ENCODE data around the gene ASGR1. TPM values are rescaled to one million over a fixed set of nuclear protein-coding genes. Genes with fewer than 3 reads are reported as not detected.
A peak's percentile ranks its signal among the peaks of the same experiment; 100 is the strongest.

Gene ASGR1
- total and polyA plus RNA-seq, 2 of the 4 experiments (the other 2 are of a cell fraction): 1.3 to 3.8 TPM

GRCh38 chr17:7207120-7208001 lies 28.2 kb upstream of the ASGR1 start:
- Histone ChIP-seq H3K23ac (ENCODE audit: low read depth, low read length) (no peak overlapping the region), H3K4me1 (ENCODE audit: control insufficient read depth, insufficient read depth, low read length) (peaks cover 9% of the 10 kb centered on the region), H3K14ac (replicated peaks; ENCODE audit: low read depth, low read length) (no peak overlapping the region), H2BK20ac (ENCODE audit: low read depth, low read length) (no peak overlapping the region), H2BK5ac (ENCODE audit: low read depth, low read length, poor library complexity, severe bottlenecking) (no peak overlapping the region), H4K20me1 (ENCODE audit: insufficient read depth, low read length) (peaks cover 61% of the 10 kb centered on the region), H4K5ac (ENCODE audit: low read depth, low read length) (no peak overlapping the region), H2AK5ac (ENCODE audit: low read depth, low read length) (peak overlapping the region; percentile 70; the same call in 1 of the 2 replicates), H4K91ac (ENCODE audit: insufficient read depth, low read depth, low read length) (no peak overlapping the region), H3K9ac (ENCODE audit: low read depth, low read length) (no peak overlapping the region), H3K27ac (ENCODE audit: insufficient read depth, low read length) (no peak overlapping the region), H3K56ac (ENCODE audit: extremely low read depth, insufficient read depth, low read length) (no peak overlapping the region), H2BK120ac (ENCODE audit: low read depth, low read length) (no peak overlapping the region), H2AK9ac (replicated peaks; ENCODE audit: low read depth, low read length, poor library complexity) (no peak overlapping the region), H2BK15ac (ENCODE audit: low read depth, low read length) (no peak overlapping the region), H3K36me3 (ENCODE audit: control insufficient read depth, insufficient read depth, low read length) (peaks cover 17% of the 10 kb centered on the region), H3K4ac (ENCODE audit: low read depth, low read length) (no peak overlapping the region), H3K18ac (ENCODE audit: low read depth, low read length) (no peak overlapping the region), H3K4me2 (ENCODE audit: low read depth, low read length) (no peak overlapping the region), H2AFZ (replicated peaks; ENCODE audit: low read length, poor library complexity) (peak overlapping the region; percentile 26), H3K9me3 (ENCODE audit: control insufficient read depth, insufficient read depth, low read length) (no peaks in the 10 kb centered on the region), H3K27me3 (ENCODE audit: control insufficient read depth, insufficient read depth, low read length) (no peaks in the 10 kb centered on the region), H4K8ac (ENCODE audit: low read depth in 2 of 2, low read length in 2 of 2) (no peak overlapping the region), H3K79me1 (ENCODE audit: low read depth in 1 of 2, low read length in 2 of 2) (peaks cover 13 to 89% of the 10 kb centered on the region in 2 experiments), H3K4me3 (ENCODE audit: insufficient read depth, low read depth, low read length) (no peak overlapping the region), H3K9me1 (ENCODE audit: insufficient read depth, low read length) (peaks cover 13% of the 10 kb centered on the region)
- no peak for TF ChIP-seq CHD1 (IDR thresholded peaks at IDR 0.05; ENCODE audit: low read depth, low read length)
- no peak for TF ChIP-seq BHLHE40 (IDR thresholded peaks at IDR 0.05; ENCODE audit: low read depth, low read length)
- TF ChIP-seq RAD21 (IDR thresholded peaks at IDR 0.05; ENCODE audit: low read length): no peak
- TF ChIP-seq ELK1 (IDR thresholded peaks at IDR 0.05; ENCODE audit: borderline replicate concordance, low read depth, low read length): no peak
- TF ChIP-seq NFE2L2 (IDR thresholded peaks at IDR 0.05; ENCODE audit: low read depth, low read length): no peak
- TF ChIP-seq SMC3 (IDR thresholded peaks at IDR 0.05; ENCODE audit: low read depth, low read length): no peak
- TF ChIP-seq POLR2A (IDR thresholded peaks at IDR 0.05; ENCODE audit: low read depth, low read length): no peak
- no peak for TF ChIP-seq MAZ (IDR thresholded peaks at IDR 0.05; ENCODE audit: borderline replicate concordance, low read depth, low read length)
- intact Hi-C loops (cut with micrococcal nuclease) (no loop called here), dilution Hi-C loops (cut with HindIII; ENCODE audit: low sequenced_read_pairs, unreplicated experiment) (no loop called here), in situ Hi-C loops (cut with MboI; ENCODE audit: low sequenced_read_pairs) (no loop called here)
- DNase-seq (peak; percentile 33), ATAC-seq (ENCODE audit: low read depth) (peak; percentile 12; the same call in 1 of the 2 replicates)
- POLR2A ChIA-PET (ENCODE audit: unreplicated experiment): no interaction called here
- 81% methylated on average over 6 of the region's 24 CpGs; no CpG with 5 or more reads in 1 of the 2 experiments for WGBS, 2 experiments (ENCODE audit: extremely low coverage in 2 of 2, insufficient read length in 1 of 2)
- CTCF ChIA-PET: no interaction called here
- no TSS peak for BruUV-seq (replicated peaks)
